HEK293 (cell line): Measurements from ENCODE around the gene NCBP2.

Experiments
- CTCF ChIP-seq: fragments of 450-650 bp; formaldehyde crosslinking; IDR thresholded peaks from 2 replicates; pipeline ENCODE4 v1.5.1; 2016; ENCODE audit warnings: missing biosample characterization, missing genetic modification characterization
- GLIS2 ChIP-seq: fragments of 450-650 bp; formaldehyde crosslinking; IDR thresholded peaks from 2 replicates; pipeline ENCODE4 v1.5.1; 2016; ENCODE audit warnings: missing biosample characterization, missing genetic modification characterization
- KLF1 ChIP-seq: fragments of 450-650 bp; formaldehyde crosslinking; IDR thresholded peaks from 2 replicates; pipeline ENCODE4 v1.5.1; 2016; ENCODE audit warnings: missing biosample characterization, missing genetic modification characterization
- ZBTB10 ChIP-seq: fragments of 450-650 bp; formaldehyde crosslinking; IDR thresholded peaks from 2 replicates; pipeline ENCODE4 v1.5.1; 2016; ENCODE audit warnings: missing biosample characterization, missing genetic modification characterization
- ZFP3 ChIP-seq: fragments of 450-650 bp; formaldehyde crosslinking; IDR thresholded peaks from 2 replicates; pipeline ENCODE4 v1.5.1; 2016; ENCODE audit warnings: low read depth, missing biosample characterization, missing genetic modification characterization
- ZNF140 ChIP-seq: fragments of 450-650 bp; formaldehyde crosslinking; IDR thresholded peaks from 2 replicates; pipeline ENCODE4 v1.5.1; 2016; ENCODE audit warnings: missing biosample characterization, missing genetic modification characterization
- ZNF174 ChIP-seq: fragments of 450-650 bp; formaldehyde crosslinking; IDR thresholded peaks from 2 replicates; pipeline ENCODE4 v1.5.0; 2017; ENCODE audit warnings: missing biosample characterization, mild to moderate bottlenecking, missing genetic modification characterization
- ZNF23 ChIP-seq: fragments of 450-650 bp; formaldehyde crosslinking; IDR thresholded peaks from 2 replicates; pipeline ENCODE4 v1.5.1; 2016; ENCODE audit warnings: missing biosample characterization, missing genetic modification characterization, borderline replicate concordance
- ZNF274 ChIP-seq, 2 experiments: fragments of 200-500 bp in 1 of 2; fragments of 450-650 bp in 1 of 2; sonication (Bioruptor generic) in 1 of 2; formaldehyde crosslinking in 1 of 2; IDR thresholded peaks; 2 replicates each; pipeline versions ENCODE4 v1.5.1 to v1.6.1; 2014 to 2016; ENCODE audit warnings: borderline replicate concordance in 1 of 2, inconsistent platforms in 1 of 2, low read length in 1 of 2, missing biosample characterization in 1 of 2, missing genetic modification characterization in 1 of 2
- ZNF366 ChIP-seq: fragments of 450-650 bp; formaldehyde crosslinking; conservative IDR thresholded peaks from 2 replicates; pipeline ENCODE4 v1.5.1; 2016; ENCODE audit warnings: missing biosample characterization, missing genetic modification characterization
- ZNF416 ChIP-seq: fragments of 450-650 bp; formaldehyde crosslinking; IDR thresholded peaks from 2 replicates; pipeline ENCODE4 v1.5.1; 2016; ENCODE audit warnings: missing biosample characterization, missing genetic modification characterization
- TF ChIP-seq, protein P1 (sequence below): sonication (generic); formaldehyde crosslinking; IDR thresholded peaks from 2 replicates; pipeline ENCODE4 v1.8.1; 2022; ENCODE audit warnings: mild to moderate bottlenecking, moderate library complexity, missing genetic modification reagents

DNA sequence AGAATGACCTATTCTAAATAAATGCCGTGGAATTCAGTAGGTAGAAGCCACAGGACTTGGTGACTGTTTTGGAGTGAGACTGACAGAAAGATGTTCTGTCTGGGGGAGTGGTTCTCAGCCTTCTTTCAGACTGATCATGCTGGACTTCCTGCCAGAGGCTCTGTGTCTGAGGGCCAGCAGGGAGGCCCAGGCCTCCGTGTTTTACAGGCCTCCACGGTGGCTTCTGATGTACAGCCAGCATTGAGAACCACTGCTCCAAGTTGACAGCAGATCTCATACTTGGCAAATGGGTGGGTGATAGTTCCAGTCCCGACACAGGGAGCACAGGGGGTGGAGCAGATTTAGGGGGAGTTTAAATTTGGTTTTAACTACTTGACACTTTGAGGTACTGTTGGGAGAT, 33.0 kb upstream of the NCBP2 start:
- no peak for TF ChIP-seq CTCF
- TF ChIP-seq ZNF416 (tag by site-specific recombination): no peak
- no peak for TF ChIP-seq GLIS2 (tag by site-specific recombination)
- no peak for TF ChIP-seq ZNF274 (IDR thresholded peaks at IDR 0.05; ENCODE audit: low read length)
- TF ChIP-seq ZNF274 (tag by site-specific recombination; IDR thresholded peaks at IDR 0.05; ENCODE audit: borderline replicate concordance): no peak
- TF ChIP-seq, protein P1, sequence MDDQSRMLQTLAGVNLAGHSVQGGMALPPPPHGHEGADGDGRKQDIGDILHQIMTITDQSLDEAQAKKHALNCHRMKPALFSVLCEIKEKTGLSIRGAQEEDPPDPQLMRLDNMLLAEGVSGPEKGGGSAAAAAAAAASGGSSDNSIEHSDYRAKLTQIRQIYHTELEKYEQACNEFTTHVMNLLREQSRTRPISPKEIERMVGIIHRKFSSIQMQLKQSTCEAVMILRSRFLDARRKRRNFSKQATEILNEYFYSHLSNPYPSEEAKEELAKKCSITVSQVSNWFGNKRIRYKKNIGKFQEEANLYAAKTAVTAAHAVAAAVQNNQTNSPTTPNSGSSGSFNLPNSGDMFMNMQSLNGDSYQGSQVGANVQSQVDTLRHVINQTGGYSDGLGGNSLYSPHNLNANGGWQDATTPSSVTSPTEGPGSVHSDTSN (CRISPR knock-in tag): no peak
- no peak for TF ChIP-seq KLF1 (tag by site-specific recombination)
- no peak for TF ChIP-seq ZBTB10
- TF ChIP-seq ZNF140 (tag by site-specific recombination): no peak
- no peak for TF ChIP-seq ZNF23
- TF ChIP-seq ZNF366: no peak
- TF ChIP-seq ZNF174: no peak
- TF ChIP-seq ZFP3 (tag by site-specific recombination): no peak
